CD4-positive, CD25-positive, alpha-beta regulatory T cell (primary cell): ENCODE measurements around the gene PRPF19. TPM values are rescaled to one million over a fixed set of nuclear protein-coding genes. Genes with fewer than 3 reads are reported as not detected.

ENCODE experiments used
- ATAC-seq, 2 donors: fragments of 150-1000 bp; cut with Tn5 transposase; one replicate each; pipeline ENCODE4 v1.10.0; 2021; ENCODE audit warnings: low read depth in 2 of 2, moderate number of reproducible peaks in 2 of 2, moderate library complexity in 1 of 2
- DNase-seq, 3 donors: peaks; one replicate each; pipeline versions ENCODE4 v3.0.0 to v3.0.0-alpha.2; 2012 to 2022; ENCODE audit warnings: mixed read lengths in 1 of 3
- H3K27ac ChIP-seq: one replicate; pipeline ENCODE4 v1.7.0; 2013; ENCODE audit warnings: mild to moderate bottlenecking, low read length; ENCODE audit not compliant: insufficient read depth, poor library complexity, severe bottlenecking
- H3K27me3 ChIP-seq: one replicate; pipeline ENCODE4 v1.7.0; 2013; ENCODE audit warnings: low read length; ENCODE audit not compliant: control insufficient read depth, insufficient read depth
- H3K36me3 ChIP-seq: one replicate; pipeline ENCODE4 v1.7.0; 2013; ENCODE audit warnings: mild to moderate bottlenecking, low read length, moderate library complexity; ENCODE audit not compliant: control insufficient read depth, insufficient read depth
- H3K4me1 ChIP-seq: 2 replicates; pipeline ENCODE4 v1.7.0; 2013; ENCODE audit warnings: mild to moderate bottlenecking, low read length; ENCODE audit not compliant: insufficient read depth, control insufficient read depth, poor library complexity, severe bottlenecking
- H3K4me3 ChIP-seq: one replicate; pipeline ENCODE4 v1.7.0; 2013; ENCODE audit warnings: low read depth, mild to moderate bottlenecking, low read length, moderate library complexity
- H3K9me3 ChIP-seq, 2 experiments: 1 replicate in 1 of 2; 2 replicates in 1 of 2; pipeline ENCODE4 v1.7.0; 2013; ENCODE audit warnings: low read length in 2 of 2, mild to moderate bottlenecking in 1 of 2, moderate library complexity in 1 of 2; ENCODE audit not compliant: control insufficient read depth in 2 of 2
- H3K27ac Mint-ChIP-seq, 3 donors: one replicate each; pipeline ENCODE4 v1.8.0; 2020 to 2022; ENCODE audit warnings: mild to moderate bottlenecking in 3 of 3, mixed read lengths in 3 of 3, moderate library complexity in 2 of 3
- H3K27me3 Mint-ChIP-seq: one replicate; pipeline ENCODE4 v1.8.0; 2022; ENCODE audit warnings: mild to moderate bottlenecking, mixed read lengths
- H3K36me3 Mint-ChIP-seq: one replicate; pipeline ENCODE4 v1.8.0; 2020; ENCODE audit warnings: mixed read lengths
- H3K4me1 Mint-ChIP-seq, 4 donors: one replicate each; pipeline ENCODE4 v1.8.0; 2020 to 2022; ENCODE audit warnings: mixed read lengths in 4 of 4, mild to moderate bottlenecking in 1 of 4
- H3K4me3 Mint-ChIP-seq, 4 donors: one replicate each; pipeline ENCODE4 v1.8.0; 2020 to 2022; ENCODE audit warnings: mild to moderate bottlenecking in 4 of 4, mixed read lengths in 4 of 4, moderate library complexity in 3 of 4
- H3K9me3 Mint-ChIP-seq, 7 donors: one replicate each; pipeline ENCODE4 v1.8.0; 2020 to 2022; ENCODE audit warnings: mixed read lengths in 7 of 7, mild to moderate bottlenecking in 3 of 7, moderate library complexity in 2 of 7
- polyA plus RNA-seq, 4 donors: library from polyadenylated mRNA; unstranded; fragments of 300-500 nt; fragmentation: Illumina TruSeq; gene quantifications; one replicate each; pipeline ENCODE4 v1.2.3, GENCODE V29; 2021
- total RNA-seq: library from RNA; stranded (reverse); gene quantifications from one replicate; pipeline ENCODE4 v1.2.3, GENCODE V29; 2022

PRPF19 gene
- total and polyA plus RNA-seq, 5 donors from 2014 or later = 13.6 to 67.6 (median 13.9) TPM

- Histone ChIP-seq H3K27ac (no peak overlapping the region), H3K4me1 (no peaks in the 10 kb centered on the region), H3K9me3 (no peaks in the 10 kb centered on the region), H3K27me3 (peaks cover 2% of the 10 kb centered on the region), H3K36me3 (no peaks in the 10 kb centered on the region), H3K4me3 (no peak overlapping the region)
- no peak for DNase-seq
- Mint-ChIP-seq H3K36me3 (no peaks in the 10 kb centered on the region), H3K4me1 (peaks cover 0 to 4% (median 0%) of the 10 kb centered on the region in 4 donors), H3K4me3 (no peak overlapping the region), H3K27ac (no peak overlapping the region), H3K9me3 (peaks cover 0 to 2% (median 0%) of the 10 kb centered on the region in 7 donors), H3K27me3 (peaks cover 9% of the 10 kb centered on the region)
- ATAC-seq = no peak
Observed at GRCh38 chr11:60942970-60943565, 36.7 kb upstream of the PRPF19 start.

GRCh38 chr11:60942219-60942618 is 35.8 kb upstream of the PRPF19 start:
- DNase-seq = no peak
- H3K4me1 ChIP-seq = no peaks in the 10 kb centered on the region
- Mint-ChIP-seq H3K4me1 (peaks cover 0 to 4% (median 0%) of the 10 kb centered on the region in 4 donors), H3K9me3 (peaks cover 0 to 2% (median 0%) of the 10 kb centered on the region in 7 donors), H3K4me3 (no peak overlapping the region), H3K36me3 (no peaks in the 10 kb centered on the region), H3K27me3 (peaks cover 9% of the 10 kb centered on the region), H3K27ac (no peak overlapping the region)
- ATAC-seq = no peak
- no peak overlapping the region for H3K27ac ChIP-seq
- peaks cover 2% of the 10 kb centered on the region for H3K27me3 ChIP-seq
- no peak overlapping the region for H3K4me3 ChIP-seq
- no peaks in the 10 kb centered on the region for H3K9me3 ChIP-seq
- H3K36me3 ChIP-seq = no peaks in the 10 kb centered on the region

GRCh38 chr11:60941371-60942119 is 35.2 kb upstream of the PRPF19 start:
- Mint-ChIP-seq H3K36me3 (no peaks in the 10 kb centered on the region), H3K27ac (no peak overlapping the region), H3K4me3 (no peak overlapping the region), H3K27me3 (peaks cover 9% of the 10 kb centered on the region), H3K9me3 (peaks cover 0 to 2% (median 0%) of the 10 kb centered on the region in 7 donors), H3K4me1 (peaks cover 0 to 4% (median 0%) of the 10 kb centered on the region in 4 donors)
- no peak overlapping the region for H3K4me3 ChIP-seq
- peaks cover 2% of the 10 kb centered on the region for H3K27me3 ChIP-seq
- H3K9me3 ChIP-seq = no peaks in the 10 kb centered on the region
- DNase-seq = no peak
- no peaks in the 10 kb centered on the region for H3K4me1 ChIP-seq
- H3K36me3 ChIP-seq = no peaks in the 10 kb centered on the region
- no peak for ATAC-seq
- H3K27ac ChIP-seq = no peak overlapping the region

- ATAC-seq (no peak), DNase-seq (no peak)
- H3K27me3 ChIP-seq = peaks cover 2% of the 10 kb centered on the region
- peaks cover 2% of the 10 kb centered on the region for H3K27me3 Mint-ChIP-seq
- H3K9me3 ChIP-seq = no peaks in the 10 kb centered on the region
- no peak overlapping the region for H3K4me3 ChIP-seq
- H3K27ac ChIP-seq = no peak overlapping the region
- H3K4me1 Mint-ChIP-seq = peaks cover 0 to 2% (median 0%) of the 10 kb centered on the region in 4 donors
- H3K4me3 Mint-ChIP-seq = no peak overlapping the region
- H3K27ac Mint-ChIP-seq = no peak overlapping the region
- H3K4me1 ChIP-seq = no peaks in the 10 kb centered on the region
- no peaks in the 10 kb centered on the region for H3K36me3 ChIP-seq
- H3K36me3 Mint-ChIP-seq = no peaks in the 10 kb centered on the region
- peaks cover 0 to 3% (median 0%) of the 10 kb centered on the region in 7 donors for H3K9me3 Mint-ChIP-seq
Observed at GRCh38 chr11:60939855-60940254, 33.5 kb upstream of the PRPF19 start.

GRCh38 chr11:60939301-60939700 is 32.9 kb upstream of the PRPF19 start:
- Mint-ChIP-seq H3K27ac (no peak overlapping the region), H3K4me3 (no peak overlapping the region), H3K4me1 (peaks cover 0 to 2% (median 0%) of the 10 kb centered on the region in 4 donors), H3K9me3 (peaks cover 0 to 3% (median 0%) of the 10 kb centered on the region in 7 donors), H3K27me3 (no peaks in the 10 kb centered on the region), H3K36me3 (no peaks in the 10 kb centered on the region)
- Histone ChIP-seq H3K36me3 (no peaks in the 10 kb centered on the region), H3K27me3 (no peaks in the 10 kb centered on the region), H3K4me1 (no peaks in the 10 kb centered on the region), H3K4me3 (no peak overlapping the region), H3K27ac (no peak overlapping the region), H3K9me3 (no peaks in the 10 kb centered on the region)
- ATAC-seq (no peak), DNase-seq (no peak)

GRCh38 chr11:60938500-60938899 is 32.1 kb upstream of the PRPF19 start:
- Mint-ChIP-seq H3K9me3 (peaks cover 0 to 3% (median 0%) of the 10 kb centered on the region in 7 donors), H3K4me3 (no peak overlapping the region), H3K27ac (no peak overlapping the region), H3K27me3 (no peaks in the 10 kb centered on the region), H3K4me1 (peaks cover 0 to 2% (median 0%) of the 10 kb centered on the region in 4 donors), H3K36me3 (no peaks in the 10 kb centered on the region)
- Histone ChIP-seq H3K9me3 (no peaks in the 10 kb centered on the region), H3K4me3 (no peak overlapping the region), H3K27ac (no peak overlapping the region), H3K4me1 (no peaks in the 10 kb centered on the region), H3K27me3 (no peaks in the 10 kb centered on the region), H3K36me3 (no peaks in the 10 kb centered on the region)
- DNase-seq (no peak), ATAC-seq (no peak)

- H3K9me3 Mint-ChIP-seq = peaks cover 0 to 3% (median 0%) of the 10 kb centered on the region in 7 donors
- no peaks in the 10 kb centered on the region for H3K36me3 Mint-ChIP-seq
- ATAC-seq (no peak), DNase-seq (no peak)
- Histone ChIP-seq H3K4me1 (no peaks in the 10 kb centered on the region), H3K4me3 (no peak overlapping the region), H3K36me3 (no peaks in the 10 kb centered on the region), H3K27me3 (no peaks in the 10 kb centered on the region), H3K9me3 (no peaks in the 10 kb centered on the region), H3K27ac (no peak overlapping the region)
- no peaks in the 10 kb centered on the region for H3K27me3 Mint-ChIP-seq
- H3K4me3 Mint-ChIP-seq = no peak overlapping the region
- peak overlapping the region in 1 of 3 donors; percentile 90 for H3K27ac Mint-ChIP-seq
- H3K4me1 Mint-ChIP-seq = peaks cover 0 to 2% (median 0%) of the 10 kb centered on the region in 4 donors
Observed at GRCh38 chr11:60937811-60938210, 31.4 kb upstream of the PRPF19 start.
